Lower leg skin (tissue), 3 donors: ENCODE data around the gene ANKH.

Source experiments
- CTCF ChIP-seq, 3 donors: fragments of 450-650 bp; IDR thresholded peaks; one replicate each; pipeline ENCODE4 v1.5.1; 2016; ENCODE audit warnings: antibody characterized with exemption in 3 of 3, mild to moderate bottlenecking in 3 of 3, moderate library complexity in 2 of 3
- POLR2A ChIP-seq, 2 donors: fragments of 450-650 bp; IDR thresholded peaks; one replicate each; pipeline ENCODE4 v1.6.1; 2016 to 2017; ENCODE audit warnings: antibody characterized with exemption in 2 of 2, mild to moderate bottlenecking in 1 of 2, moderate library complexity in 1 of 2

- TF ChIP-seq CTCF (IDR thresholded peaks at IDR 0.05): no peak
- TF ChIP-seq POLR2A (IDR thresholded peaks at IDR 0.05): no peak
Observed at GRCh38 chr5:14906628-14907027, 35.0 kb upstream of the ANKH start.
